ENCODE results near the gene SPACA6. TPM values are rescaled to one million over a fixed set of nuclear protein-coding genes. Genes with fewer than 3 reads are reported as not detected.

Gene SPACA6
- total and polyA plus RNA-seq, 2 donors (not counting 1 experiment from before 2014, with no cell fraction given) = 5.5 to 8.6 TPM

- H3K4me3 ChIP-seq (replicated peaks in 1 of 4; ENCODE audit: control extremely low read depth in 1 of 4, insufficient read depth in 1 of 4, low read depth in 3 of 4, low read length in 4 of 4) = no peak overlapping the region
- H3K79me2 ChIP-seq (ENCODE audit: control insufficient read depth, insufficient read depth, low read length) = no peaks in the 10 kb centered on the region
- H3K4me2 ChIP-seq (ENCODE audit: extremely low read depth, insufficient read depth, low read length) = no peak overlapping the region
- no peaks in the 10 kb centered on the region for H4K20me1 ChIP-seq (ENCODE audit: control insufficient read depth, extremely low read depth, insufficient read depth, low read length)
- no peak overlapping the region for H3K27ac ChIP-seq (ENCODE audit: insufficient read depth, low read length)
- H3K4me1 ChIP-seq (ENCODE audit: control insufficient read depth, extremely low read depth, insufficient read depth, low read length) = no peaks in the 10 kb centered on the region
- H2AFZ ChIP-seq (ENCODE audit: low read length) = no peak overlapping the region
- no peaks in the 10 kb centered on the region for H3K36me3 ChIP-seq (ENCODE audit: control insufficient read depth, insufficient read depth, low read length)
- no peak for DNase-seq (ENCODE audit: low read depth in 2 of 2)
- H3K9me3 ChIP-seq (ENCODE audit: control insufficient read depth, insufficient read depth, low read depth, low read length) = no peaks in the 10 kb centered on the region
- no peak overlapping the region for H3K9ac ChIP-seq (ENCODE audit: insufficient read depth, low read length)
- H3K27me3 ChIP-seq (ENCODE audit: control insufficient read depth, insufficient read depth, low read length) = no peaks in the 10 kb centered on the region
- no peak for TF ChIP-seq CTCF (conservative IDR thresholded peaks at IDR 0.05 in 1 of 2, IDR thresholded peaks at IDR 0.05 in 1 of 2; ENCODE audit: low read depth in 1 of 2, low read length in 2 of 2)
- TF ChIP-seq EZH2 (IDR thresholded peaks at IDR 0.05; ENCODE audit: low read length, missing control alignments) = no peak
These were observed 45.8 kb upstream of the SPACA6 start for GRCh38 chr19:51647318-51647717.

GRCh38 chr19:51651216-51651846 lies 41.8 kb upstream of the SPACA6 start:
- no peak overlapping the region for H3K27ac ChIP-seq (ENCODE audit: insufficient read depth, low read length)
- no peak for DNase-seq (ENCODE audit: low read depth in 2 of 2)
- no peaks in the 10 kb centered on the region for H4K20me1 ChIP-seq (ENCODE audit: control insufficient read depth, extremely low read depth, insufficient read depth, low read length)
- no peaks in the 10 kb centered on the region for H3K36me3 ChIP-seq (ENCODE audit: control insufficient read depth, insufficient read depth, low read length)
- H3K79me2 ChIP-seq (ENCODE audit: control insufficient read depth, insufficient read depth, low read length) = no peaks in the 10 kb centered on the region
- H3K4me2 ChIP-seq (ENCODE audit: extremely low read depth, insufficient read depth, low read length) = no peak overlapping the region
- no peaks in the 10 kb centered on the region for H3K4me1 ChIP-seq (ENCODE audit: control insufficient read depth, extremely low read depth, insufficient read depth, low read length)
- no peak overlapping the region for H2AFZ ChIP-seq (ENCODE audit: low read length)
- H3K9ac ChIP-seq (ENCODE audit: insufficient read depth, low read length) = no peak overlapping the region
- no peaks in the 10 kb centered on the region for H3K27me3 ChIP-seq (ENCODE audit: control insufficient read depth, insufficient read depth, low read length)
- H3K9me3 ChIP-seq (ENCODE audit: control insufficient read depth, insufficient read depth, low read depth, low read length) = no peaks in the 10 kb centered on the region
- H3K4me3 ChIP-seq (replicated peaks in 1 of 4; ENCODE audit: control extremely low read depth in 1 of 4, insufficient read depth in 1 of 4, low read depth in 3 of 4, low read length in 4 of 4) = no peak overlapping the region
- no peak for TF ChIP-seq EZH2 (IDR thresholded peaks at IDR 0.05; ENCODE audit: low read length, missing control alignments)
- TF ChIP-seq CTCF (conservative IDR thresholded peaks at IDR 0.05 in 1 of 2, IDR thresholded peaks at IDR 0.05 in 1 of 2; ENCODE audit: low read depth in 1 of 2, low read length in 2 of 2) = no peak

GRCh38 chr19:51652266-51652665 lies 40.9 kb upstream of the SPACA6 start:
- TF ChIP-seq CTCF (conservative IDR thresholded peaks at IDR 0.05 in 1 of 2, IDR thresholded peaks at IDR 0.05 in 1 of 2; ENCODE audit: low read depth in 1 of 2, low read length in 2 of 2) (no peak), EZH2 (IDR thresholded peaks at IDR 0.05; ENCODE audit: low read length, missing control alignments) (no peak)
- Histone ChIP-seq H3K27ac (ENCODE audit: insufficient read depth, low read length) (no peak overlapping the region), H3K4me1 (ENCODE audit: control insufficient read depth, extremely low read depth, insufficient read depth, low read length) (no peaks in the 10 kb centered on the region), H3K4me3 (replicated peaks in 1 of 4; ENCODE audit: control extremely low read depth in 1 of 4, insufficient read depth in 1 of 4, low read depth in 3 of 4, low read length in 4 of 4) (no peak overlapping the region), H3K4me2 (ENCODE audit: extremely low read depth, insufficient read depth, low read length) (no peak overlapping the region), H3K36me3 (ENCODE audit: control insufficient read depth, insufficient read depth, low read length) (no peaks in the 10 kb centered on the region), H3K9me3 (ENCODE audit: control insufficient read depth, insufficient read depth, low read depth, low read length) (no peaks in the 10 kb centered on the region), H3K9ac (ENCODE audit: insufficient read depth, low read length) (no peak overlapping the region), H3K27me3 (ENCODE audit: control insufficient read depth, insufficient read depth, low read length) (no peaks in the 10 kb centered on the region), H2AFZ (ENCODE audit: low read length) (no peak overlapping the region), H3K79me2 (ENCODE audit: control insufficient read depth, insufficient read depth, low read length) (no peaks in the 10 kb centered on the region), H4K20me1 (ENCODE audit: control insufficient read depth, extremely low read depth, insufficient read depth, low read length) (no peaks in the 10 kb centered on the region)
- DNase-seq (ENCODE audit: low read depth in 2 of 2) = no peak

All from fibroblast of lung (primary cell).